ENCODE data around the gene C10orf88. TPM values are rescaled to one million over a fixed set of nuclear protein-coding genes. Genes with fewer than 3 reads are reported as not detected.

C10orf88 gene
- total RNA-seq, 4 donors from 2014 or later: 5.2 to 7.2 (median 6.3) TPM

DNA sequence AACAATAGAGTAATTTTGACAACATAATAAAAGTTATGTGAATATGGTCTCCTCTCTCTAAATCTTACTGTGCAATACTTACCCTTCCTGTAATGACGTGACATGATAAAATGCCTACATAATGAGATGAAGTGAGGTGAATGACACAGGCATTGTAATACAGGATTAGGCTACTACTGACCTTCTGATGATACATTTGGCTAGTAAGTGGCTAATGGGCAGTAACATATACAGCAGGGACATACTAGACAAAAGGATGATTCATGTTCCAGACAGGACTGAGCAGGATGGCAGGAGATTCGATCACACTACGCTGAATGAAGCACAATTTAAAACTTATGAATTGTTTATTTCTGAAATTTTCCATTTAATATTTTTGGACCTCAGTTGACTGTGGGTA lies 4.7 kb downstream of the C10orf88 start:
- TF ChIP-seq POLR2A (IDR thresholded peaks at IDR 0.05) (no peak), EP300 (IDR thresholded peaks at IDR 0.05) (no peak)
- TF ChIP-seq, protein P1, sequence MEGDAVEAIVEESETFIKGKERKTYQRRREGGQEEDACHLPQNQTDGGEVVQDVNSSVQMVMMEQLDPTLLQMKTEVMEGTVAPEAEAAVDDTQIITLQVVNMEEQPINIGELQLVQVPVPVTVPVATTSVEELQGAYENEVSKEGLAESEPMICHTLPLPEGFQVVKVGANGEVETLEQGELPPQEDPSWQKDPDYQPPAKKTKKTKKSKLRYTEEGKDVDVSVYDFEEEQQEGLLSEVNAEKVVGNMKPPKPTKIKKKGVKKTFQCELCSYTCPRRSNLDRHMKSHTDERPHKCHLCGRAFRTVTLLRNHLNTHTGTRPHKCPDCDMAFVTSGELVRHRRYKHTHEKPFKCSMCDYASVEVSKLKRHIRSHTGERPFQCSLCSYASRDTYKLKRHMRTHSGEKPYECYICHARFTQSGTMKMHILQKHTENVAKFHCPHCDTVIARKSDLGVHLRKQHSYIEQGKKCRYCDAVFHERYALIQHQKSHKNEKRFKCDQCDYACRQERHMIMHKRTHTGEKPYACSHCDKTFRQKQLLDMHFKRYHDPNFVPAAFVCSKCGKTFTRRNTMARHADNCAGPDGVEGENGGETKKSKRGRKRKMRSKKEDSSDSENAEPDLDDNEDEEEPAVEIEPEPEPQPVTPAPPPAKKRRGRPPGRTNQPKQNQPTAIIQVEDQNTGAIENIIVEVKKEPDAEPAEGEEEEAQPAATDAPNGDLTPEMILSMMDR (IDR thresholded peaks at IDR 0.05): no peak
- Histone ChIP-seq H3K4me3 (no peak overlapping the region), H3K27me3 (no peaks in the 10 kb centered on the region), H3K9me3 (no peaks in the 10 kb centered on the region), H3K27ac (no peak overlapping the region), H3K4me1 (peaks cover 0 to 32% (median 10%) of the 10 kb centered on the region in 4 donors), H3K36me3 (peaks cover 0 to 44% (median 5%) of the 10 kb centered on the region in 3 donors)
- no peak for DNase-seq (ENCODE audit: low spot score in 2 of 2)
- WGBS, 2 donors: 87 to 93% methylated on average over 3 of the region's 3 CpGs

DNA sequence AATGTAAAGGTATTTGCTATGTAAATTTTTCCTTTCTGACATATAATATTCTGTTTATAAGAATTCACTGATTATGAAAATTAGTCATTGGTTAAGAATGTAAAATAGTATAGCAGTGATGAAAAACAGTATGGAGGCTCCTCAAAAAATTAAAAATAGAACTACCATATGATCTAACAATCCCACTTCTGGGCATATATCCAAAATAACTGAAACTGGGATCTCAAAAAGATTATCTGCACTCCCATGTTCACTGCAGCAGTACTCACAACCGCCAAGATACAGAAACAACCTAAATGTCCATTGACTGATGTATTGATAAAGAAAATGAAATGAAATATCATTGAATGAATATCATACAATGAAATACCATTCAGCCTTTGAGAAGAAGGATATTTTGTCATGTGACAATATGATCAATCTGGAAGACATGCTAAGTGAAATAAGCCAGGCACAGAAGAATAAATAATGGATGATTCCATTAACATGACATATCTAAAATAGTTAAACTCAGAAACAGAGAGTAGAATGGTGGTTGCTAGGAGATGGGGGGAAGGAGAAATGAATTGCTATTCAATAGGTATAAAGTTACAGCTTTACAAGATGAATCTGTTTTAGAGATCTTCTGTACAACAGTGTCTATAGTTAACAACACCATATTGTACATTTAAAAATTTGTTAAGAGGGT lies 14.0 kb downstream of the C10orf88 start:
- H3K36me3 ChIP-seq: peaks cover 0 to 30% (median 0%) of the 10 kb centered on the region in 3 donors
- H3K27me3 ChIP-seq: no peaks in the 10 kb centered on the region
- TF ChIP-seq EP300 (IDR thresholded peaks at IDR 0.05): no peak
- no peak for TF ChIP-seq POLR2A (IDR thresholded peaks at IDR 0.05)
- TF ChIP-seq, protein P1 (IDR thresholded peaks at IDR 0.05): no peak
- DNase-seq (ENCODE audit: low spot score in 2 of 2): no peak
- WGBS, 2 donors: 60 to 76% methylated on average over 1 of the region's 1 CpG
- no peak overlapping the region for H3K27ac ChIP-seq
- no peak overlapping the region for H3K4me3 ChIP-seq
- H3K4me1 ChIP-seq: no peaks in the 10 kb centered on the region
- no peaks in the 10 kb centered on the region for H3K9me3 ChIP-seq

DNA sequence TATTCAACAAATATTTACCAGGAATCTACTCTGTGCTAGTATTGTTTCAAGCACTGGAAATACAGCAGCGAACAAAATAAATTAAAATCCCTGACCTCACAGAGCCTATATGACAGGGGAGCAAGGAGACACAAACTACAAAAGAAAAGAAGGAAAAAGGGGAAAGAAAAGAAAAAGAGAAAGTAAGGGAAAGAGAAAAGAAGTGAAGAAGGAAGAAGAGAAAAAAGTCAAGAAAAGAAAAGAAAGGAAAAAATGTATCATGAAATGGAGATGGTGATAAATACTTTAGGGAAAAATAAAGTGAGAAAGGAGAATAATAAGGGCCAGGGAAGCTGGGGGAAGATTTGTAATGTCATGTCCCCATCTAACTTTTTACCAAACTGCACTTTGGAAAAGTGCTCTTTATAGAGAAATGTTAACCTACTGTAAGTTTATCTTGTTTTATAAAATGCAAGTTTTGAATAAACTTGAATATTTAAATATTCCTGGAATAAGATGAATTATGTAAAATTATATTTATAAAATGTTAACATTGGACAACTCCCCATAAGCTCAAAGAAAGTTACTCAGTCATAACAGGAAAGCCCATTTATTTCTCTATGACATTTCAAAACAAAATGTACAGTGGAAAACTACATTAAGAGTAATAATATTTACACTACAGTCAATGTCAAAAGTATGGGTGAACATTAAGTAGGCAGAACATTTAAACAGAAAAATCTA lies 14.7 kb downstream of the C10orf88 start:
- 92 to 100% methylated on average over 1 of the region's 1 CpG for WGBS, 2 donors
- no peaks in the 10 kb centered on the region for H3K9me3 ChIP-seq
- TF ChIP-seq EP300 (IDR thresholded peaks at IDR 0.05) (no peak), POLR2A (IDR thresholded peaks at IDR 0.05) (no peak)
- TF ChIP-seq, protein P1 (IDR thresholded peaks at IDR 0.05): no peak

DNA sequence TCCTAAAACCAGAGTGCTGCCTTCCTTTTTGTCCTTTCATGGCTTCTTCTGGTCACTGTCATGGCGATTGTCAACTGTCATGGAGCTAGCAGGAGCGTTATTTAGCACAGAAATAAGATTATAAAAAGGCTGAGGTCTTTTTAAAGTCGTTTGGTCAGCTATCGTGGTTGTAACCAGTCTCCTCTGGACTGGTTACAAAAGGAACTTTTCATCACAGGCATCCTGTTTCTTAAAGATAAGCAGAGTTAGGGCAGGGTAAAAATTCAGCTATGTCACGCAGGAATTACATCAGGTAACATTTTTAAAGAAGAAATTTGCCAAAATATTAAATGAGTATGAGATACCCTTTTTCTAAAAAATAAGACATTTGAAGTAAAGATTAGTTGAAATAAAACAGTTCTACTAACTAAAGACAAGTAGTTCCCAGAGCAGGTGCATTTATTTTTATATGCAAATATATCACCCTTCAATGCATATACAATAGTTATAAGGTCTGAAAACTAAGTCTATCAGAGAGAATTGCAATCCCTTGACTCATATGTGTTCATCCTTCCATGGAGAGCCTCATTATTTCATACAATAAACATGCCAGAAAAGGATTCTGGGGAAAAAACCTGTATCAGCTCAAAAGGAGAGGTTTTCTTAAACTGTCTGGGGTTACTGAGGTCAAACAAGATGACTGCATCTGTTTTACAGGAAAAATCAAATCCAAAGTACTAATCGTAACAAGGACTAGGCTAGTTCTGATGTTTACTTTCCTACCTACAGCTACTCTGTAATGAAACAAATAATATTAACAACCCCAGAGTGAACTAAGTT lies 22.7 kb downstream of the C10orf88 start:
- no peaks in the 10 kb centered on the region for H3K4me1 ChIP-seq
- 73 to 77% methylated on average over 6 of the region's 6 CpGs for WGBS, 2 donors
- peaks cover 0 to 29% (median 0%) of the 10 kb centered on the region in 3 donors for H3K36me3 ChIP-seq
- H3K9me3 ChIP-seq: no peaks in the 10 kb centered on the region
- H3K27ac ChIP-seq: no peak overlapping the region
- no peaks in the 10 kb centered on the region for H3K27me3 ChIP-seq
- no peak overlapping the region for H3K4me3 ChIP-seq
- no peak for TF ChIP-seq POLR2A (IDR thresholded peaks at IDR 0.05)
- TF ChIP-seq EP300 (IDR thresholded peaks at IDR 0.05): no peak
- TF ChIP-seq, protein P1 (IDR thresholded peaks at IDR 0.05): no peak
- no peak for DNase-seq (ENCODE audit: low spot score in 2 of 2)

More for the DNA sequence above, 14.7 kb downstream of the C10orf88 start:
- Histone ChIP-seq H3K27ac (no peak overlapping the region), H3K4me3 (no peak overlapping the region), H3K36me3 (peaks cover 0 to 36% (median 0%) of the 10 kb centered on the region in 3 donors), H3K27me3 (no peaks in the 10 kb centered on the region), H3K4me1 (no peaks in the 10 kb centered on the region)
- DNase-seq (ENCODE audit: low spot score in 2 of 2): no peak

Data from tibial nerve (tissue), 4 donors.